HepG2 (cell line): Measurements from ENCODE around the gene RAD51D. TPM values are rescaled to one million over a fixed set of nuclear protein-coding genes. Genes with fewer than 3 reads are reported as not detected.

ENCODE experiments used
- ATAC-seq: fragments of 200-7000 bp; cut with Tn5 transposase; 3 replicates; pipeline ENCODE4 v1.9.1; 2020; ENCODE audit warnings: mild to moderate bottlenecking, moderate library complexity
- BruUV-seq: library from RNA; stranded (reverse); fragments of 400-500 nt; replicated peaks from 2 replicates; lab custom pipeline; 2021; lab: Mats Ljungman, UMichigan
- CTCF ChIA-PET: fragments of 300-600 bp; formaldehyde crosslinking; extraction: SDS; loops from one replicate; lab custom pipeline; 2021; ENCODE audit warnings: low total read pairs, inconsistent platforms, low intra/inter-chr PET ratio; lab: Yijun Ruan, JAX
- POLR2A ChIA-PET: fragments of 350-600 bp; sonication (Branson Sonifier 250); formaldehyde crosslinking; loops from one replicate; lab custom pipeline; 2020; ENCODE audit warnings: antibody characterized with exemption, inconsistent platforms; lab: Yijun Ruan, JAX
- DNase-seq: peaks from one replicate; pipeline ENCODE4 v3.0.0-alpha.2; 2015; ENCODE audit warnings: low spot score
- FAIRE-seq: peaks from 3 replicates; lab custom pipeline; 2011; peaks lifted over from hg19 to GRCh38; lab: Jason Lieb, UNC
- H2AFZ ChIP-seq: one replicate; pipeline ENCODE4 v1.6.1; 2011; ENCODE audit warnings: low read length, inconsistent platforms
- H3K27ac ChIP-seq: fragments of 300-600 bp; 3 replicates; pipeline ENCODE4 v1.8.0; 2011; ENCODE audit warnings: mixed run types, mild to moderate bottlenecking, mixed read lengths, low read length, inconsistent platforms; ENCODE audit not compliant: insufficient read depth; ENCODE audit errors: extremely low read length
- H3K27me3 ChIP-seq, 2 experiments: fragments of 200-600 bp in 1 of 2; 2 replicates in 1 of 2; 3 replicates in 1 of 2; pipeline versions ENCODE4 v1.6.0 to v1.8.0; 2011; ENCODE audit warnings: low read length in 2 of 2, mild to moderate bottlenecking in 2 of 2, moderate library complexity in 2 of 2, inconsistent platforms in 1 of 2; ENCODE audit not compliant: insufficient read depth in 2 of 2, control insufficient read depth in 1 of 2
- H3K36me3 ChIP-seq, 2 experiments: fragments of 200-600 bp in 1 of 2; replicated peaks in 1 of 2; 2 replicates in 1 of 2; 3 replicates in 1 of 2; pipeline versions ENCODE4 v1.5.1 to v1.8.0; 2011; ENCODE audit warnings: low read length in 2 of 2, inconsistent platforms in 1 of 2; ENCODE audit not compliant: insufficient read depth in 2 of 2, control insufficient read depth in 1 of 2
- H3K4me1 ChIP-seq: 2 replicates; pipeline ENCODE4 v1.5.1; 2012; ENCODE audit warnings: low read length, inconsistent platforms; ENCODE audit not compliant: insufficient read depth
- H3K4me2 ChIP-seq: 2 replicates; pipeline ENCODE4 v1.6.0; 2011; ENCODE audit warnings: low read depth, low read length, inconsistent platforms
- H3K4me3 ChIP-seq, 3 experiments: fragments of 200-600 bp in 1 of 3; sonication (generic), shearing (Covaris generic) in 1 of 3; replicated peaks in 1 of 3; 2 replicates each; pipeline ENCODE4 v1.5.1; 2011 to 2016; ENCODE audit warnings: low read length in 3 of 3, inconsistent platforms in 2 of 3, low read depth in 2 of 3, mild to moderate bottlenecking in 2 of 3, control low read depth in 1 of 3, mixed read lengths in 1 of 3; ENCODE audit not compliant: insufficient read depth in 1 of 3
- H3K79me2 ChIP-seq: one replicate; pipeline ENCODE4 v1.6.1; 2011; ENCODE audit warnings: low read length, inconsistent platforms; ENCODE audit not compliant: insufficient read depth
- H3K9ac ChIP-seq: 2 replicates; pipeline ENCODE4 v1.6.0; 2011; ENCODE audit warnings: mild to moderate bottlenecking, low read depth, low read length, inconsistent platforms; ENCODE audit not compliant: insufficient read depth
- H3K9me3 ChIP-seq: 2 replicates; pipeline ENCODE4 v1.5.1; 2012; ENCODE audit warnings: mild to moderate bottlenecking, low read length
- H4K20me1 ChIP-seq: 2 replicates; pipeline ENCODE4 v1.6.0; 2011; ENCODE audit warnings: inconsistent platforms, mild to moderate bottlenecking, low read length, moderate library complexity; ENCODE audit not compliant: insufficient read depth
- HNRNPL ChIP-seq: fragments of 200-400 bp; formaldehyde crosslinking; IDR thresholded peaks from 2 replicates; pipeline ENCODE4 v1.6.1; 2017; ENCODE audit warnings: mild to moderate bottlenecking, low read depth, low read length
- KAT7 ChIP-seq: IDR thresholded peaks from 2 replicates; pipeline ENCODE4 v1.6.1; 2018; ENCODE audit warnings: borderline replicate concordance, missing compliant biosample characterization
- POLR2AphosphoS5 ChIP-seq: IDR thresholded peaks from 2 replicates; pipeline ENCODE4 v1.6.1; 2012; ENCODE audit warnings: low read depth, low read length
- RBFOX2 ChIP-seq: fragments of 200-400 bp; formaldehyde crosslinking; IDR thresholded peaks from 2 replicates; pipeline ENCODE4 v1.6.1; 2017; ENCODE audit warnings: low read depth, mild to moderate bottlenecking, low read length
- RXRA ChIP-seq: sonication (generic); formaldehyde crosslinking; IDR thresholded peaks from 2 replicates; pipeline ENCODE4 v1.5.1; 2020; ENCODE audit warnings: missing genetic modification reagents
- STAT5B ChIP-seq: sonication (generic); formaldehyde crosslinking; IDR thresholded peaks from 2 replicates; pipeline ENCODE4 v1.4.0; 2020; ENCODE audit warnings: missing genetic modification reagents
- WGBS: methylation state at CpG from one replicate; pipeline ENCODE4 v1.1.6; 2017; ENCODE audit warnings: low lambda C conversion rate; 5-methylcytosine and 5-hydroxymethylcytosine counted together
- in situ Hi-C: cut with HindIII; loops from 2 replicates; pipeline ENCODE4 v1.10.0; 2017; ENCODE audit warnings: low pct_unique_long_range_greater_than_20kb; ENCODE audit not compliant: extremely low pct_ligation_motif_present
- intact Hi-C: fragments of 100-400 bp; cut with micrococcal nuclease; formaldehyde crosslinking; loops from one replicate; pipeline ENCODE4 v1.10.0; 2022; ENCODE audit not compliant: unreplicated experiment
- polyA plus RNA-seq, 8 experiments: library from polyadenylated mRNA; depleted of rRNA in 3 of 8; stranded (reverse) in 7 of 8; unstranded in 1 of 8; fragments of >200 nt; fragmentation: Illumina TruSeq in 4 of 8; extraction: Trizol in 4 of 8; gene quantifications; 2 replicates each; pipeline versions ENCODE4 v1.2.1 to v1.2.3, GENCODE V29; 2011 to 2016; ENCODE audit warnings: low read depth in 4 of 8, missing spikeins in 1 of 8, mixed read lengths in 1 of 8; ENCODE audit not compliant: insufficient read depth in 1 of 8
- total RNA-seq, 5 experiments: library from RNA; depleted of rRNA; stranded (reverse); fragments of >200 nt; fragmentation: Illumina TruSeq; extraction: Trizol; gene quantifications; 2 replicates each; pipeline ENCODE4 v1.2.3, GENCODE V29; 2016; ENCODE audit warnings: low read depth in 1 of 5
- TF ChIP-seq, protein P1 (sequence below): IDR thresholded peaks from 2 replicates; pipeline ENCODE4 v1.6.1; 2016; ENCODE audit warnings: missing compliant biosample characterization, missing genetic modification reagents, borderline replicate concordance

RAD51D gene
- total and polyA plus RNA-seq, 2 of the 13 experiments (the other 11 are each of a cell fraction or from before 2014, with no cell fraction given): 6.7 to 13.1 TPM

- Histone ChIP-seq H3K9me3 (no peaks in the 10 kb centered on the region), H3K36me3 (peaks cover 24 to 64% of the 10 kb centered on the region in 2 experiments), H4K20me1 (no peaks in the 10 kb centered on the region), H3K27me3 (no peaks in the 10 kb centered on the region), H3K9ac (no peak overlapping the region), H3K4me1 (no peaks in the 10 kb centered on the region), H3K4me2 (no peak overlapping the region), H2AFZ (no peak overlapping the region), H3K27ac (no peak overlapping the region), H3K4me3 (no peak overlapping the region), H3K79me2 (no peaks in the 10 kb centered on the region)
- BruUV-seq: no TSS peak
- DNase-seq (no peak), FAIRE-seq (no peak), ATAC-seq (no peak)
- TF ChIP-seq POLR2AphosphoS5 (no peak), RBFOX2 (0 out of 2 replicates have a peak, but pooled peaks have one; percentile 28), RXRA (no peak)
- in situ Hi-C loops (no loop called here), intact Hi-C loops (no loop called here)
- ChIA-PET CTCF (no interaction called here), POLR2A (no interaction called here)
- WGBS: 99% methylated on average over 19 of the region's 22 CpGs
Observed at GRCh38 chr17:35132816-35133550, 13.3 kb upstream of the RAD51D start.

GRCh38 chr17:35132099-35132498, 12.4 kb upstream of the RAD51D start:
- Histone ChIP-seq H3K27ac (no peak overlapping the region), H3K9ac (no peak overlapping the region), H3K4me3 (no peak overlapping the region), H3K79me2 (no peaks in the 10 kb centered on the region), H3K36me3 (peaks cover 21 to 56% of the 10 kb centered on the region in 2 experiments), H4K20me1 (no peaks in the 10 kb centered on the region), H2AFZ (no peak overlapping the region), H3K4me1 (no peaks in the 10 kb centered on the region), H3K27me3 (no peaks in the 10 kb centered on the region), H3K4me2 (no peak overlapping the region), H3K9me3 (no peaks in the 10 kb centered on the region)
- ChIA-PET CTCF (no interaction called here), POLR2A (no interaction called here)
- BruUV-seq: no TSS peak
- 95% methylated on average over 7 of the region's 10 CpGs for WGBS
- no peak for TF ChIP-seq KAT7
- no peak for TF ChIP-seq STAT5B (CRISPR knock-in tag)
- TF ChIP-seq, protein P1, sequence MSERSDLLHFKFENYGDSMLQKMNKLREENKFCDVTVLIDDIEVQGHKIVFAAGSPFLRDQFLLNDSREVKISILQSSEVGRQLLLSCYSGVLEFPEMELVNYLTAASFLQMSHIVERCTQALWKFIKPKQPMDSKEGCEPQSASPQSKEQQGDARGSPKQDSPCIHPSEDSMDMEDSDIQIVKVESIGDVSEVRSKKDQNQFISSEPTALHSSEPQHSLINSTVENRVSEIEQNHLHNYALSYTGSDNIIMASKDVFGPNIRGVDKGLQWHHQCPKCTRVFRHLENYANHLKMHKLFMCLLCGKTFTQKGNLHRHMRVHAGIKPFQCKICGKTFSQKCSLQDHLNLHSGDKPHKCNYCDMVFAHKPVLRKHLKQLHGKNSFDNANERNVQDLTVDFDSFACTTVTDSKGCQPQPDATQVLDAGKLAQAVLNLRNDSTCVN (CRISPR knock-in tag): no peak
- no peak for TF ChIP-seq HNRNPL
- in situ Hi-C loops (no loop called here), intact Hi-C loops (no loop called here)
- ATAC-seq (no peak), DNase-seq (no peak), FAIRE-seq (no peak)
